Spleen (tissue), 7 donors: ENCODE measurements around the gene SIPA1L3.

ENCODE experiments used
- CTCF ChIP-seq, 11 experiments: fragments of 200-600 bp in 7 of 11; fragments of 450-650 bp in 4 of 11; sonication (generic) in 4 of 11; IDR thresholded peaks in 8 of 11; conservative IDR thresholded peaks in 3 of 11; 1 replicate in 7 of 11; 2 replicates in 4 of 11; pipeline versions ENCODE4 v1.4.0 to v1.8.0; 2016 to 2021; ENCODE audit warnings: antibody characterized with exemption in 11 of 11, inconsistent platforms in 4 of 11, mild to moderate bottlenecking in 1 of 11
- POLR2A ChIP-seq, 3 donors: fragments of 450-650 bp; IDR thresholded peaks; one replicate each; pipeline ENCODE4 v1.5.1; 2017; ENCODE audit warnings: antibody characterized with exemption in 3 of 3, mild to moderate bottlenecking in 1 of 3
- POLR2AphosphoS5 ChIP-seq, 3 donors: sonication (generic); formaldehyde crosslinking; IDR thresholded peaks; one replicate each; pipeline ENCODE4 v1.5.1; 2017; ENCODE audit warnings: antibody characterized with exemption in 3 of 3
- donor health status: DM: no; HTN: no; CAD: no; lungs with moderate emphysema.
- donor health status: DM: no; HTN: no; CAD: no.
- donor health status: DM: no; HTN: no; CAD: no.

GRCh38 chr19:38239816-38240215, 332.8 kb downstream of the SIPA1L3 start:
- TF ChIP-seq CTCF (IDR thresholded peaks at IDR 0.05 in 8 of 11, conservative IDR thresholded peaks at IDR 0.05 in 3 of 11) (no peak), POLR2AphosphoS5 (IDR thresholded peaks at IDR 0.05) (no peak), POLR2A (IDR thresholded peaks at IDR 0.05) (no peak)
